NCI-H2196 (cell line): ENCODE data around the gene KCNQ1.

Experiments
- DNase-seq: peaks from one replicate; lab custom pipeline; 2025; ENCODE audit not compliant: unreplicated experiment; lab: John Stamatoyannopoulos, UW

Gene KCNQ1

DNA sequence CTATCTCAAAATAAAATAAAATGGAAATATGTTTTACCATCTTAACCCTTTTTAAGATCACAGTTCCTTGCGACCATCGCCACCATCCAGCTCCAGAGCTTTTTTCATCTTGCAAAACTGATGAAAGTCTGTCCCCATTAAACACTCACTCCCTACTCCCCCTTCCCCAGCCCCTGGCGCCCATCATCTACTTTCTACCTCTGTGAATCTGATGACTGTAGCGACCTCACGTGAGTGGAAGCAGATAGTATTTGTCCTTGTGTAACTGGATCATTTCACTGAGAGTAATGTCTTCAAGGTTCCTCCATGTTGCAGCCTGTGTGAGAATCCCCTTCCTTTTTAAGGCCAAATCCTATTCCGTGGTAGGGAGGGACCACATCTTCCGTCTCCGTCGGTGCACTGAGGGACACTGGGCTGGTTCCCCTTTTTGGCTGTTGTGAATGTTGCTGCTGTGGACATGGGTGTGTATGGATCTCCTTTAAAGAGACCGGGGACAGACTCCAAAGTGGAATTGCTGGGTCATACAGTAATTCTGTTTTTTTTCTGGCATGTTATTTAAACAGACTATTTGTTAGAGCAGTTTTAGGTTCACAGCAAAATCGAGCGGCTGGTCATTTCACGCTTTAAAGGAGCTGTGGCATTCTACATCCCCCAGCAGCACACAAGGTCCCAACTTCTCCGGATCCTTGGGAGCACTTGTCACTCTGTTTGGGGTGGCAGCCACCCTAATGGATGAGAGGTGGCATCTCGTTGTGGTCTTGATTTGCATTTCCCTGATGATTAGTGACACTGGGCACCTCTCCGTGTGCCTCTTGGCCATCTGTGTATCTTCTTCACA is 120.0 kb downstream of the KCNQ1 start:
- DNase-seq: no peak

DNA sequence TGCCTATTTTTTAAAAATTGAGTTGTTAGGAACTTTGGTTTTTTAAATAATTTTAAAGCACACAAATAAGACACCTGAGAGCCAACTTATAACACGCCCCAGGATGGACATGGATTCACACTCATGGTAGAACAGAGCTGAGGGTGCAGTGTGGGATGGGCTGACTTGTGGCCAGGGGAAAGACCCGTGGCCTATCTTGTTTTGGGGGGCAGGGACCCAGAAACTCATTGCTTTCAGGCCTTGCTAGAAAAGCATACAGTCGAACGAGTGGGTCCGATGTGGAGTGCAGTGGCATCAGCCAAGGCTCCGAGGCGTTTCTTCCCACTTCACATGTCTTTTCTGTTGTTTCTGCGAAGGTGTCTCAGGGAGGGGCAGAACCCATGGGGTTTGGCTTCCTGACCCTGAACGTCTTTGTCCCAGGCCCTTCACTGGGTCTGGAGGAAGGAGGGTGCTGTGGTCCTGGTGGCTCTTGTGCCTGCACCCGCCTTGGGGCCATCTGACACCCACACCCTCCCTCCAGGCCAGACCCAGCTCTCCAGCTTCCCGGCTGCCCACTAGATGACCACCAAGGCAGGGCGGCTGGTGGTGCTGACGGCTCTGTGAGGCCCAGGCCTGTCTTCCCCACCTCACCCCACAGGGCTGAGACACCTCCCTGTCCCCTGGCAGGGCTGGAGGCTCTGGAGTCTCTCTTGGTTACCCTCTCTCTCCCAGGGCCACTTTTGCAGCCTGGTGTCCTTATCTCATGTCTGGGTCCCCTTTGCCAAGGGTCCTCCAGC is 120.8 kb downstream of the KCNQ1 start:
- DNase-seq: no peak

DNA sequence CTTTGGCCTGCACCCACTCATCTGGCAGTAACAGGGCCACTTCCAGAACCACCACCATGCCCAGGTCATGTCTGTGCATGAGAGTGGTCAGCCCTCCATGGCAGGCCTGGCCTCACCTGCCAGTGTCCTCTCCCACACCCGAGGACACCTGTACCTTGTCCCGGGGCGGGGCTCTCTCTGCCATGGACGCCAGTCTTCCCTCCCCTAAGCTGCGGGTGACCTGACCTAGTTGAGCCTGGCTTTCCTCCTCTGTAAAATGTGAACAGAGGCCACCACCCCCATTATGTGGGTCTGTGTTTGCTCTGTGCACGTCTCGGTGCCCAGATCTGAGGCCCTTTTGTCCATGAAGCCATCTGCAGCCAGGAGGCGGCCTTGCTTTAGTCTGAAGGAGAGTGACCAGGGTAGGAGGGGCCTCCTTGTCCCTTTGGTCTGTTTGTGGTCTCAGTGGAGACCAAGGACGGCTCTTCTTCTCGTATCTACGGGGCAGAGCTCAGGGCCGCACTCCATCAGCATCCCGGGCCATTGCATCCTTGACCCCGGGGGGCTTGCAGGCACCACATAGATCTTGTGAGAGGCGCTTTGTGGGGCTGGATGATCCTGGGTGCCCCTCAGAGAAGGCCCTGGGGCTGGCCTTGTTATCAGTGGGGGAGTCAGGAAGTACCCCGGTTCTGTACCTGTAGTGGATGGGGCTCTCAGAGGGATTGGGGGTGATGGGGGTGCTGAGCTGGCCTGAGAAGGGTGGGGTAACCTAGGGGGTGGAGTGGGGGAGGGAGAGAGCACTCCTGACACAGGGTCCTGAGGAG is 121.6 kb downstream of the KCNQ1 start:
- no peak for DNase-seq

DNA sequence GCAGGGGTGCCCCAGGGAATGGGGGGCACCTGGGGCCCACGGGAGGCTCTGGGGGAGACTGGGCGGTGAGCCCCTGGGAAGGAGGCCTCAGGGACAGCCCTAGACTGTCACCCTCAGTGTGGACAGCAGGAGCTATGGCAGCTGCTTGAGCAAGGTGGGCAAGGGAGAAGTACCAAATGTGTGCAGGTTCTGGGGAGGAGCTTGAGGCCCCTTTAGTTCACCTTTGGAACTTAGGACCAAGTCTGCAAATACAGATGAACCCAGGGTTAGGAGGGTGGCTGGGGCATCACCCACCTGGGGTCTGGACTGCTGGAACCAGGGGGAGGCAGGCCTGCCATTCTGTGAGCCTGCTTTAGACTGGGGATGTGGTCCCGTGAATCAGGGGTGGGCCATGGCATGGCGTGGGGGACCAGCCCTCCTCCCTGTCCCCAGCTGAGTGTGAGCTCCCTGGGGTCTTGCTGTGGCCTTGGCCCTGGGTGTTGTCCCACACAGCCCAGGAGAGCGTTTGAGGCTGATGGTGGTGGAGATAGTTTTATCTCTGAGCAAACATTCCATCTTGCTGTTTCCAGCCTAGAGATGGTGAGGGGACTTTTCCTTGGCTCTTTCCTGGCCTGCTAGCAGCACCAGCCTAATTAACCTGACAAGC is 122.3 kb downstream of the KCNQ1 start:
- DNase-seq: no peak

DNA sequence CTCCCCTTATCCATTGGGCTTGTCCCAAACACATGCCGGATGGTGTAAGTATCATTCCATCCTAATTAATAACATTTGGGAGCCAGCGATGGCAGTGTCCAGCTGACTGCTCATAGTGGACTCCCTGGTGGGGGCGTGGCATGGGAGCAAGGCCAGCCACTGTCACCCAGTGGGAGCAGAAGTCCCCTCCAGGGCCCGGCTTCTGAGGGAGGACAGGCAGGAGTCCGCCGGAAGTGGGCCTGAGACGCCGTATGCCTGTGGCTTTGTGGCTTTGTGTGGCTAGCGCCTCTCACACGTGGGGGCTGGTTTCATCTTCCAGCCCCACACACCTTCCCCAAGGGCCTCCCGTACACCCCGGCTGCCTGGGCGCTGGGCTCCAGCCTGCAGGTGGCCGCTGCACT is 124.5 kb downstream of the KCNQ1 start:
- no peak for DNase-seq

DNA sequence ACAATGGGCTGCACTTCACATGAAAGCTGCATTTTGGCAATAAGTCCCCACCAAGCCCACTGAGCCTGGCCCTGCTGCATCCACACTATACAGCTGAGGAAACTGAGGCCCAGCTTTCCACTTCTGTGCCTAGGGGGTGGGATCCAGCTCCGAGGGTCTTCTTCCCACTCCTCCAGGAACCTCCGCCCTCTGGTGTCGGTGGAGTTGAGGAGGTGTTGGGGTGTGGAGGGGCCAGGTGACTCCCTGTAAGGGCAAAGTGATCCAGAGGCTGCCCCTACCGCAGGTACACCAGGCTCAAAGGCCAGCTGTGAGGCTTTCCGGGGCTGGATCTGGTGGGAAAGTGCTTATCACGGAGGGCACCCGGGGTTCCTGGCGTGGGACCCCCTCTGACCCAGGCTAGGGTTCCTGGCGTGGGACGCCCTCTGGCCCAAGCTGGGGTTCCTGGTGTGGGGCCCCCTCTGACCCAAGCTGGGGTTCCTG is 125.0 kb downstream of the KCNQ1 start:
- DNase-seq: no peak

DNA sequence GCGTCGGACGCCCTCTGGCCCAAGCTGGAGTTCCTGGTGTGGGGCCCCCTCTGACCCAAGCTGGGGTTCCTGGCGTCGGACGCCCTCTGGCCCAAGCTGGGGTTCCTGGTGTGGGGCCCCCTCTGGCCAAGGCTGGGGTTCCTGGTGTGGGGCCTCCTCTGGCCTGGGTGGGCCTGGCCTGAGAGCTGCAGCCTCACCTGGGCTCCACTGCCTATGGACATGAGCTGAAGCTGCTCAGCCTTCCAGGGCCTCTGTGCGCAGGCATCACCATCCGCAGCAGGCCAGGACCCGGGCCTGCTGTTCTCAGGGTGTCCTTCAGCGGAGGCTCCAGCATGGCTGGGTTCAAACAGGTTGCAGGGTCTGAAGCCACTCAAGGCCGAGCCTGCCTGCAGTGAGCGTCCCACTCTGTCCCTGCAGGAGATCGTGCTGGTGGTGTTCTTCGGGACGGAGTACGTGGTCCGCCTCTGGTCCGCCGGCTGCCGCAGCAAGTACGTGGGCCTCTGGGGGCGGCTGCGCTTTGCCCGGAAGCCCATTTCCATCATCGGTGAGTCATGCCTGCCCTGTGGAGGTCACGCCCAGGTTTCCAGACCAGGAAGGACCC is 125.5 kb downstream of the KCNQ1 start:
- no peak for DNase-seq

DNA sequence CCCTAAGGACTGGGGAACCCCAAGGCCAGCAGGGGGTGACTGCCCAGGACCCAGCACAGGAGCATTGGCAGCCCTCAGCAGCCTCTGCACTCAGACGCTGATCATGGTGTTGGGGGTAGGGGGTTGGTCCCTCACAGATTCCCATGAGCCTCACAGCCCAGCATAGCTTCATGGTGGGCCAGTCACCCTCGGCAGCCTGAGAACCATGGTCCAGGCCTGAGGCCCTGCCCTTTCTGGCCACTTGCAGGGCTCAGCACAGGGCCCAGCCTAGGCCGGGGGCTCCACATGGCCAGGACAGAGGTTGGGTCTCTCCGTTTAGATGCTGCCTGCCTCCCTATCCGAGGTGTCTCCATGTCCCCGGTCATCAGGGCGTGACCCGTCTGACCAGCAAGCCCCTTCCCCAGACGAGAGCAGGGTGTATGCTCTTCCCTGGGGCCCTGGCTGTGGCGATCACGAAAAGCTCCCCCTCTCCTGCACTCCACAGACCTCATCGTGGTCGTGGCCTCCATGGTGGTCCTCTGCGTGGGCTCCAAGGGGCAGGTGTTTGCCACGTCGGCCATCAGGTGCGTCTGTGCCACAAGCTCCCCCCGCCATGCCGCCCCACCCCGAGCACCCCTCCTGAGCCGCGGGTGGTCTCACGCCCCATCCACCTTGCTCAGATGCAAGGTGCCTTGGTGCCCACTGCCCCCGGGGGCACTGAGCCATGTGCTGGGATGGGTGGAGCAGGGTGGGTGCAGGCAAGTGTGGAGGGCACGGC is 126.2 kb downstream of the KCNQ1 start:
- DNase-seq: no peak

DNA sequence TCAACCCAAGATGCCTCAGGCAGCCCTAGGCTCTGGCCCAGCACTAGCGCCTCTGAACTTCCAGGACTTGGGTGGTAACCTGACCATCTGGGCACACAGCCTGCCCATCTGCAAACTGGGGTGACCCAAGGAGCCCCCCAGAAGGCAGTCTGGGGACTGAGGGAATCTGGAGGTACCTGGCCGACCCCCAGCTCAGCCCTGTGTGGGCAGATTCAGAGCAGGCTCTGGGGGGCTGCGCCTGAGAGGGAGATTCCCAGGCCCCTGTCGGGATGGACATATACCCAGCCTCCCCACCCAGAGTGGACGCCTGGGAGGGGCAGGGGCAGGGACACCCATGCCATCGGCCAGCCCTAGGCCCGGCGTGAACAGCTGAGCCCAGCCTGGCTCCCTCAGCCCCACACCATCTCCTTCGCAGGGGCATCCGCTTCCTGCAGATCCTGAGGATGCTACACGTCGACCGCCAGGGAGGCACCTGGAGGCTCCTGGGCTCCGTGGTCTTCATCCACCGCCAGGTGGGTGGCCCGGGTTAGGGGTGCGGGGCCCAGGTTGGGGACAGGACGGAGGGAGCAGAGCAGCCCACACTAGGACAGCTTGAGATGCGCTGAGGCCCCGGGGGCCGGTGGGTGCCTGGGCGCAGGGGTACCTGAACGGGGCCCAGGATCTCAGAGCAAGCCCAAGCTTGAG is 126.9 kb downstream of the KCNQ1 start:
- no peak for DNase-seq

DNA sequence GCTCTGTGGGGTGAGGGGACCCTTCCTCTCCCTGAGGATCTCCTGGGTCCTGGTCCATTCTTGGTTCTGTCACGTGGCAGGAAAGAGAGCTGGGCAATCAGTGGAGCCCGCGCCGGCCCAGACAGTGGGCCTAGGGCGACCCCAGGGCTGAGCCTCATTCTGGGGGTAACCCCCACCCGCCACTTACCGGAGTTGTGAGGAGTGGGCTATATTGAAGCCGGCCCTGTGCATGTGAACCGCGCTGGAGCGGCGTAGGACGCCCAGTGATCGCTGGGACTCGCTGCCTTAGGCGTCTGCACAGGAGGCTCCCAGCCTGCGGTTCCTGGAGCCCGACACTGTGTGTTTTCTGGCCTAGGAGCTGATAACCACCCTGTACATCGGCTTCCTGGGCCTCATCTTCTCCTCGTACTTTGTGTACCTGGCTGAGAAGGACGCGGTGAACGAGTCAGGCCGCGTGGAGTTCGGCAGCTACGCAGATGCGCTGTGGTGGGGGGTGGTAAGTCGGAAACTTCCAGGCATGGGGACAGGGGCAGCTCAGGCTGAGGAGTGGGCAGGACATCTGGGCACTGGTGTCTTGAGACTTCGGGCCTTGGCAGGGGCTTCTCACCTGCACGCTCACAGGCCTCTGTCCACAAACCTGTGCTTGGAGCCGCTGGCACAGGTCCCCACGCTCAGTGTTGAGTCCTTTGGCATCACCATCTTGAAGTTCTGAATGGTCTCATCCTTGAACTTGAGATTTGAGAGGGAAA is 127.9 kb downstream of the KCNQ1 start:
- DNase-seq: no peak

DNA sequence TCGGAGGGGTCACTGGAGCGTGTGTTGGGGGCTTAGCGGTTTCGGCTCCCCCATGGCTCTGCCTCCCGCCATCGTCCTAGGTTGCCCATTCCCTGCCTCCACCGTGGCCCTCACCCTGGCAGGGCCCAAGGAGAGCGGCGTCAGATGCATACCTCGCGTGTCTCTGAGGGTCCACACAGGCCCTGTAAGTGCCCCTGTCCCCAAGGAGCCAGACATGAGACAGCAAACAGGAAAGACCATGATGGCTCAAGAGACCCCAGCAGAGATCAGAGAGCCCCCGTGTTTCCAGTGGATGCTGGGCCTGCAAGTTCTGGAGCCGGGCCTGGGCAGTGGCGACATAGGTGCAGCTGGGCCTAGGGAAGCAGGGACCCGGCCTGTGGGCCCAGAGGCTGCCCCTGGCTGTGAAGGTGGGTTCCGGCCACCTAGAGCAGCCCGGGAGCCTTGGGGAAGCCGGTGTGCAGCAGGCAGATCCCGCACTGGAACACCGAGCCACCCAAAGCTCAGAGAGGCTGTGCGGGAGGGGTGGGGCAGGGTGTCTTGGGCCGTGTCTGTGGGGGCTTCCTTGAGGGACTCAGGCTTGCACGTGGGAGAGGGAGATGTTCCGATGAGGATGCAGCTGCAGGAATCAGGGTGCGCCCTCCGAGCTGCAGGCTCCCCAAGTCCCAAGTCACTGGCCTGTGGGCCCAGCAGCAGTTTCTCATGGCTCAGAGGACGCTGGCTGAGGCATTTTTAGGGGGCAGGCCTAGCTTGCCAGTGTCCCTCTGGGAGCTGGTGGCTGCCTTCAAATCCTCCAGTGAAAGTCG is 128.6 kb downstream of the KCNQ1 start:
- DNase-seq: no peak

DNA sequence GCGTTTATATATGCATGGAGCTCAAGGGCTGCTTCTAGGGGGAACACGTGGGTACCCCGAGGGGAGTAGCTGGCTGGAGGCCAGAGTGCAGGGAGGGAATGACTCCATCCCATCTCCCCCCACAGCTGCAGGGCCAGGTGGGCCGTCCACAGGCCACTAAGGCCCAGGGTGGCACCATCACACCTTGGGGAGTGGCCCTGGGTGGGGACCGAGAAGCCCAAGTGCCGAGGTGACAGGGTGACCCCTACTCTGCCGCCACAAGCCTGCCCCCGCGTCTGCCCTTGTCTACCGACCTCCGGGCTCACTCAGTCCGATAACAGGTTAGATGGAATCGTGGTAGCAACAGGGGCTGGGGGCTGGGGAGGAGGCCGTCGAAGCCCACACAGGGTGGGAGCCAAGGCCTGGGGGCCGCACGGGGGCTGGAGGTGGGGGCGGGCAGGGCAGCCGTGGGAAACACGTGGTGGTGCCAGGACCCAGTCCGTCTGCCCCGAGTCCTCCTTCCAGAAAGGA is 129.3 kb downstream of the KCNQ1 start:
- no peak for DNase-seq

DNA sequence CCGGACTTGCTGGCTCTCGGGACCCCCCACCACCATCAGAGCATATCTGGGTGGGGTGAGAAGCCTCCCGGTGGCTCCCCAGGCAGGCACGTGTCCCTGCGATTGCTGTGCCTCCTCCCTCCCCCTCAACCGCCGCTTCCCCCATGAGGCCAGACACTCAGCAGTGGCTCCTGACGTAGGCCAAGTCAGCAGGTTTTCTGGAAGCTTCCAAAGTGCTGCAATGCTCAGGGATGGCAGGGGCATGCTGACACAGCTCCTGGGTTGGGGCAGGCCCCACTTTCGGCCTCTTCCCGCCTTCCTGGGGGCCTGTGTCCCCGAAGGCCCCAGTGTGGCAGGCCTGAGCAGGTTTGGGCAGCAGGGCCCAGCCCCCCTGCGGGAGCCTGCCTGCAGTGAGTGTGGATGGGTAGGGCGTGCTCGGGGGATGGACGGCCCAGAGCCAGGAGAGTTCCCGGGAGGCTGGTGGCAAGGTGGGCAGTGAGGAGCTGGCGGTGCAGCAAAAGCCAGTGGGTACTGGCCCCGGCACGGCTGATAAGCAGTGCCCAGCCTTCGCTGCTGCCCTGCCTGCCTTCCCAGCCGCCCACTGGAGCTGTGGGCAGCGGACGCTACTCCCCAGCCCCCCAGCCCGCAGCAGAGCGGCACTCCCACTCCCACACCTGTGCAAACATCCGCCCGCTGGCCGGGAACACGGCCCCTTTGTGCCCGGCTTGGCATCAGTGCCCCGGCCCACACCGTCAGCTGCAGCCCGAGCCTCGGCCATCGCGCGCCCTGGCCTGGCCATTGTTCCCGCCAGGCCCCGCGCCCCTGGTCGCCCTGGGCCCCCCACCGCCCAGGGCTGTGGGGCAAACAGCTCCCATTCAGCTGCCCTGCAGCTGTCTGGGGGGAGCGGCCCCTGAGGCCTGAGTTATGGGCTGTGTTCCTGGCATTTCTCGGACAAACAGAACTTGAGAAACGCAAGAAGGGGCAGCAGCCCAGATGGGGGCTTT is 130.0 kb downstream of the KCNQ1 start:
- DNase-seq: no peak

DNA sequence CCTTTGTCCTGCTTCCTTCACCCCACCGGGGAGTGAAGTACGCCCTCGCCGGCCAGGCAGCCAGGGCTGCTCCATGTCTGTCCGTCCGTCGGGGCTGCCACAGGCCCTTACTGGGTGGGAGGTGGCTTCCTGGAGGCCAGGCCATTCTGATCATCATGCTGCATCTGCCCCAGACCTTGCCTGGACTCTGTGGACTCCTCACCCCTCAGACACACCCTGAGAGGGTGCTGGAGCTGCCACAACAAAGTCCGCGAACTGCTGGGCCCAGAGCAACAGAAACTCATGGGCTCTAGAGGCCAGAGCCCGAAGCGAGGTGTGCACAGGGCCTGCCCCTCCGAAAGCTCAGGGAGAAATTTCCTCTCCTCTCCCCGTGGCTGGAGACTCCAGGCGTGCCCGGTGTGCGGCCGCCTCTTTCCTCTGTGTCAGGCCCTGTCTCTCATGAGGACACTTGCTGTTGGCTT is 130.8 kb downstream of the KCNQ1 start:
- DNase-seq: no peak

DNA sequence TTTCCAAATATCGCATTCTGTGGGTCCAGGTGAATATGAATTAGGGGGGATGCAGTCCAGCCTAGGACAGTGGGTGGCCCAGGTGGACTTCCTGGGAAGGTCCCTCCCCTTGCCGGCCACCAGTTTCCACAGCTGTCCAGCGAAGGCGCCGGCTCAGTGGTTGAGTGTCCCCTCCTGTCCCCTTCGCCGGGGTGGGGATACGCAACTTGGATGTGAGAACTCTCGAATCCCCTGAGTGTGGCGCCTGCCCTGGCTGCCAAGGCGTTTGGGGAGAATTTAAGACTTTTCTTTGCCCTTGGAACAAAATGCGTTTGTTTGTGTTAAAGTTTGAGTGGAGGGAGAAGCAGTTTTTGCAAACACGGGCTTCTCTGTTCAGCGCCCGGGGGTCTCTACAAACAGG is 131.3 kb downstream of the KCNQ1 start:
- DNase-seq: no peak

DNA sequence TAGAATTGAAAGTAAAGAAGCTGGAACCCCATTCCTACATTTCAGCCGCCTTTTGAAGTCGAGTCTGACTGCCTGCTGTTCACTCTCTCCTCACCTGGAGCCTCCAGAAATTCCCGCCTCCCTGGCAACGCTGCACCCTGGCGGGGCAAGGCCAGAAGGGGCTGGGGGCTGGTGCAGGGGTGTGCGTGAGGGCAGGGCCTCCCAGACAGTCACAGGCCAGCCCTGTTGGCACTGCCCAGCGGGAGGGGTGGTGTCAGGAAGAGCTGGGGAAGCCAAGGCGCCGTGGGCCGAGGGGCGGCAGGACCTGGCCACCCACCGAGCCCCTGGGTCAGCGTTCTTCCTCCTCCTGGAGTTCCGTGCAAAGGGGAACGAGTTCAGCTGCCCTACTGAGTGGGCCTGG is 131.7 kb downstream of the KCNQ1 start:
- DNase-seq: no peak
